Neural progenitor cell (in vitro differentiated cells): Measurements from ENCODE around the gene EXOC4.

ENCODE experiments used
- CTCF ChIP-seq: fragments of 200-600 bp; sonication (generic); IDR thresholded peaks from 2 replicates; pipeline ENCODE4 v1.5.1; 2017; ENCODE audit warnings: antibody characterized with exemption, mild to moderate bottlenecking
- EZH2 ChIP-seq: fragments of 200-600 bp; sonication (generic); IDR thresholded peaks from 2 replicates; pipeline ENCODE4 v1.6.1; 2017; ENCODE audit warnings: antibody characterized with exemption, mild to moderate bottlenecking, moderate library complexity
- EZH2phosphoT487 ChIP-seq: fragments of 200-600 bp; sonication (generic); IDR thresholded peaks from 2 replicates; pipeline ENCODE4 v1.6.1; 2017; ENCODE audit warnings: antibody characterized with exemption

GRCh38 chr7:133530682-133531081 is 277.8 kb downstream of the EXOC4 start:
- TF ChIP-seq EZH2 (no peak), CTCF (no peak), EZH2phosphoT487 (no peak)
